Activated CD8-positive, alpha-beta memory T cell treated with anti-CD3 and anti-CD28 coated beads for 24 hours (primary cell): ENCODE measurements around the gene MYH13.

Experiments
- DNase-seq: peaks from one replicate; pipeline ENCODE4 v3.0.0-alpha.2; 2020

The MYH13 gene

GRCh38 chr17:10339051-10339450 is 33.8 kb downstream of the MYH13 start:
- DNase-seq = no peak

- no peak for DNase-seq
These were observed 34.8 kb downstream of the MYH13 start for GRCh38 chr17:10337976-10338375.

- no peak for DNase-seq
These were observed 35.7 kb downstream of the MYH13 start for GRCh38 chr17:10337136-10337535.

- no peak for DNase-seq
These were observed 36.4 kb downstream of the MYH13 start for GRCh38 chr17:10336393-10336792.

- no peak for DNase-seq
These were observed 40.3 kb downstream of the MYH13 start for GRCh38 chr17:10332515-10332914.

GRCh38 chr17:10328971-10329923 is 43.6 kb downstream of the MYH13 start:
- no peak for DNase-seq

GRCh38 chr17:10328206-10328605 is 44.6 kb downstream of the MYH13 start:
- DNase-seq = no peak

GRCh38 chr17:10327640-10328039 is 45.2 kb downstream of the MYH13 start:
- DNase-seq = peak; percentile 87

- DNase-seq = no peak
These were observed 47.6 kb downstream of the MYH13 start for GRCh38 chr17:10325031-10325695.

- no peak for DNase-seq
These were observed 48.8 kb downstream of the MYH13 start for GRCh38 chr17:10323812-10324610.

GRCh38 chr17:10318535-10318934 is 54.3 kb downstream of the MYH13 start:
- DNase-seq = no peak

- no peak for DNase-seq
These were observed 55.3 kb downstream of the MYH13 start for GRCh38 chr17:10317543-10317834.

GRCh38 chr17:10316801-10317542 is 55.8 kb downstream of the MYH13 start:
- no peak for DNase-seq

GRCh38 chr17:10314329-10314728 is 58.5 kb downstream of the MYH13 start:
- no peak for DNase-seq

GRCh38 chr17:10313037-10313672 is 59.7 kb downstream of the MYH13 start:
- DNase-seq = no peak

GRCh38 chr17:10311131-10311530 is 61.7 kb downstream of the MYH13 start:
- DNase-seq = no peak

GRCh38 chr17:10309003-10309974 is 63.5 kb downstream of the MYH13 start:
- DNase-seq = no peak

GRCh38 chr17:10306585-10306984 is 66.2 kb downstream of the MYH13 start:
- no peak for DNase-seq

GRCh38 chr17:10305398-10305797 is 67.4 kb downstream of the MYH13 start:
- DNase-seq = no peak

GRCh38 chr17:10304758-10305300 is 68.0 kb downstream of the MYH13 start:
- no peak for DNase-seq

- DNase-seq = no peak
These were observed 75.1 kb downstream of the MYH13 start for GRCh38 chr17:10297691-10298090.
